HepG2 (cell line): Measurements from ENCODE around the gene PYURF. TPM values are rescaled to one million over a fixed set of nuclear protein-coding genes. Genes with fewer than 3 reads are reported as not detected.

Experiments
- ATAC-seq: fragments of 200-7000 bp; cut with Tn5 transposase; 3 replicates; pipeline ENCODE4 v1.9.1; 2020; ENCODE audit warnings: mild to moderate bottlenecking, moderate library complexity
- BruUV-seq: library from RNA; stranded (reverse); fragments of 400-500 nt; replicated peaks from 2 replicates; lab custom pipeline; 2021; lab: Mats Ljungman, UMichigan
- CTCF ChIA-PET: fragments of 300-600 bp; formaldehyde crosslinking; extraction: SDS; loops from one replicate; lab custom pipeline; 2021; ENCODE audit warnings: low total read pairs, inconsistent platforms, low intra/inter-chr PET ratio; lab: Yijun Ruan, JAX
- POLR2A ChIA-PET: fragments of 350-600 bp; sonication (Branson Sonifier 250); formaldehyde crosslinking; loops from one replicate; lab custom pipeline; 2020; ENCODE audit warnings: antibody characterized with exemption, inconsistent platforms; lab: Yijun Ruan, JAX
- DNase-seq: peaks from one replicate; pipeline ENCODE4 v3.0.0-alpha.2; 2015; ENCODE audit warnings: low spot score
- FAIRE-seq: peaks from 3 replicates; lab custom pipeline; 2011; peaks lifted over from hg19 to GRCh38; lab: Jason Lieb, UNC
- H2AFZ ChIP-seq: one replicate; pipeline ENCODE4 v1.6.1; 2011; ENCODE audit warnings: low read length, inconsistent platforms
- H3K27ac ChIP-seq: fragments of 300-600 bp; 3 replicates; pipeline ENCODE4 v1.8.0; 2011; ENCODE audit warnings: mixed run types, mild to moderate bottlenecking, mixed read lengths, low read length, inconsistent platforms; ENCODE audit not compliant: insufficient read depth; ENCODE audit errors: extremely low read length
- H3K27me3 ChIP-seq, 2 experiments: fragments of 200-600 bp in 1 of 2; 2 replicates in 1 of 2; 3 replicates in 1 of 2; pipeline versions ENCODE4 v1.6.0 to v1.8.0; 2011; ENCODE audit warnings: low read length in 2 of 2, mild to moderate bottlenecking in 2 of 2, moderate library complexity in 2 of 2, inconsistent platforms in 1 of 2; ENCODE audit not compliant: insufficient read depth in 2 of 2, control insufficient read depth in 1 of 2
- H3K36me3 ChIP-seq, 2 experiments: fragments of 200-600 bp in 1 of 2; replicated peaks in 1 of 2; 2 replicates in 1 of 2; 3 replicates in 1 of 2; pipeline versions ENCODE4 v1.5.1 to v1.8.0; 2011; ENCODE audit warnings: low read length in 2 of 2, inconsistent platforms in 1 of 2; ENCODE audit not compliant: insufficient read depth in 2 of 2, control insufficient read depth in 1 of 2
- H3K4me1 ChIP-seq: 2 replicates; pipeline ENCODE4 v1.5.1; 2012; ENCODE audit warnings: low read length, inconsistent platforms; ENCODE audit not compliant: insufficient read depth
- H3K4me2 ChIP-seq: 2 replicates; pipeline ENCODE4 v1.6.0; 2011; ENCODE audit warnings: low read depth, low read length, inconsistent platforms
- H3K4me3 ChIP-seq, 3 experiments: fragments of 200-600 bp in 1 of 3; sonication (generic), shearing (Covaris generic) in 1 of 3; replicated peaks in 1 of 3; 2 replicates each; pipeline ENCODE4 v1.5.1; 2011 to 2016; ENCODE audit warnings: low read length in 3 of 3, inconsistent platforms in 2 of 3, low read depth in 2 of 3, mild to moderate bottlenecking in 2 of 3, control low read depth in 1 of 3, mixed read lengths in 1 of 3; ENCODE audit not compliant: insufficient read depth in 1 of 3
- H3K79me2 ChIP-seq: one replicate; pipeline ENCODE4 v1.6.1; 2011; ENCODE audit warnings: low read length, inconsistent platforms; ENCODE audit not compliant: insufficient read depth
- H3K9ac ChIP-seq: 2 replicates; pipeline ENCODE4 v1.6.0; 2011; ENCODE audit warnings: mild to moderate bottlenecking, low read depth, low read length, inconsistent platforms; ENCODE audit not compliant: insufficient read depth
- H3K9me3 ChIP-seq: 2 replicates; pipeline ENCODE4 v1.5.1; 2012; ENCODE audit warnings: mild to moderate bottlenecking, low read length
- H4K20me1 ChIP-seq: 2 replicates; pipeline ENCODE4 v1.6.0; 2011; ENCODE audit warnings: inconsistent platforms, mild to moderate bottlenecking, low read length, moderate library complexity; ENCODE audit not compliant: insufficient read depth
- NFE2L1 ChIP-seq: sonication (generic); formaldehyde crosslinking; IDR thresholded peaks from 2 replicates; pipeline ENCODE4 v1.4.0; 2020; ENCODE audit warnings: missing genetic modification reagents, mild to moderate bottlenecking, borderline replicate concordance
- TEAD2 ChIP-seq: sonication (generic); formaldehyde crosslinking; IDR thresholded peaks from 2 replicates; pipeline ENCODE4 v1.9.0; 2021; ENCODE audit warnings: missing genetic modification reagents
- ZFY ChIP-seq: sonication (generic); formaldehyde crosslinking; IDR thresholded peaks from 2 replicates; pipeline ENCODE4 v1.4.0; 2020; ENCODE audit warnings: missing genetic modification reagents
- ZNF441 ChIP-seq: sonication (generic); formaldehyde crosslinking; IDR thresholded peaks from 2 replicates; pipeline ENCODE4 v1.7.0; 2021; ENCODE audit warnings: missing genetic modification reagents, borderline replicate concordance
- WGBS: methylation state at CpG from one replicate; pipeline ENCODE4 v1.1.6; 2017; ENCODE audit warnings: low lambda C conversion rate; 5-methylcytosine and 5-hydroxymethylcytosine counted together
- in situ Hi-C: cut with HindIII; loops from 2 replicates; pipeline ENCODE4 v1.10.0; 2017; ENCODE audit warnings: low pct_unique_long_range_greater_than_20kb; ENCODE audit not compliant: extremely low pct_ligation_motif_present
- intact Hi-C: fragments of 100-400 bp; cut with micrococcal nuclease; formaldehyde crosslinking; loops from one replicate; pipeline ENCODE4 v1.10.0; 2022; ENCODE audit not compliant: unreplicated experiment
- polyA plus RNA-seq, 8 experiments: library from polyadenylated mRNA; depleted of rRNA in 3 of 8; stranded (reverse) in 7 of 8; unstranded in 1 of 8; fragments of >200 nt; fragmentation: Illumina TruSeq in 4 of 8; extraction: Trizol in 4 of 8; gene quantifications; 2 replicates each; pipeline versions ENCODE4 v1.2.1 to v1.2.3, GENCODE V29; 2011 to 2016; ENCODE audit warnings: low read depth in 4 of 8, missing spikeins in 1 of 8, mixed read lengths in 1 of 8; ENCODE audit not compliant: insufficient read depth in 1 of 8
- total RNA-seq, 5 experiments: library from RNA; depleted of rRNA; stranded (reverse); fragments of >200 nt; fragmentation: Illumina TruSeq; extraction: Trizol; gene quantifications; 2 replicates each; pipeline ENCODE4 v1.2.3, GENCODE V29; 2016; ENCODE audit warnings: low read depth in 1 of 5
- TF ChIP-seq, protein P1 (sequence below): sonication (generic); formaldehyde crosslinking; IDR thresholded peaks from 2 replicates; pipeline ENCODE4 v1.4.0; 2020; ENCODE audit warnings: mild to moderate bottlenecking, low read depth, missing genetic modification reagents
- TF ChIP-seq, protein P2 (sequence below): sonication (generic); formaldehyde crosslinking; IDR thresholded peaks from 2 replicates; pipeline ENCODE4 v1.4.0; 2020; ENCODE audit warnings: mild to moderate bottlenecking, missing genetic modification reagents, borderline replicate concordance

PYURF gene
- total and polyA plus RNA-seq, 2 of the 13 experiments (the other 11 are each of a cell fraction or from before 2014, with no cell fraction given) = 59.9 to 95.2 TPM

DNA sequence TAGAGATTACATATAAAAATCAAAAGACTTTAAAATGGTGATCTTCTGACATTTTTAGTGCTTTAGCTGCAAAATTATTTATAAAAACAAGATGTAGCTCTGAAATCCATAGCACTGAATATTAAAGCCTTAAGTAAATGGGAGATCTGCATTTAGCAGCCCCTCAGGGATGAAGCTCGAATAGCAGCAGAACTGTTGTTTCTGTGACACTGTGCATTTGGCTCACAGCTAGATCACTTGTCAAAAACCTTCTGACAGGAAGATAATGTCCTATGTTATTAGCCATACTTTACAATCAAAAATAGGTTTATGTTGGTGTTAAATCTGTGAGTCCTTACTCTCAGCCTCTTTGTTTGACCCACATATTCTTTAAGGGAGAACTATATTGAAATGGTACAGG is 14.1 kb upstream of the PYURF start:
- no peak overlapping the region for H3K9ac ChIP-seq
- FAIRE-seq (no peak), ATAC-seq (no peak), DNase-seq (no peak)
- no peak overlapping the region for H3K27ac ChIP-seq
- TF ChIP-seq NFE2L1 (no peak), ZFY (CRISPR knock-in tag) (no peak)
- ChIA-PET POLR2A (interaction anchor here (1.4 kb wide), 1 partner anchor 14 kb away, joined by 3 read pairs; the partner anchor contains the start of gene PYURF), CTCF (no interaction called here)
- no peak overlapping the region for H3K4me3 ChIP-seq
- in situ Hi-C loops (loop anchor here (10.0 to 25.0 kb wide), 2 partner anchors 275 to 487 kb away; no protein-coding TSS in a partner anchor), intact Hi-C loops (loop anchor here (5.0 kb wide), 1 partner anchor 275 kb away; no protein-coding TSS in a partner anchor)
- no peaks in the 10 kb centered on the region for H4K20me1 ChIP-seq
- H3K4me2 ChIP-seq = no peak overlapping the region
- no TSS peak for BruUV-seq
- 8% methylated on average over 1 of the region's 1 CpG for WGBS
- no peaks in the 10 kb centered on the region for H3K79me2 ChIP-seq
- peaks cover 13% of the 10 kb centered on the region; the same call in 1 of the 2 replicates for H3K4me1 ChIP-seq
- H3K27me3 ChIP-seq = no peaks in the 10 kb centered on the region
- no peaks in the 10 kb centered on the region for H3K9me3 ChIP-seq
- H3K36me3 ChIP-seq = no peaks in the 10 kb centered on the region
- H2AFZ ChIP-seq = no peak overlapping the region

DNA sequence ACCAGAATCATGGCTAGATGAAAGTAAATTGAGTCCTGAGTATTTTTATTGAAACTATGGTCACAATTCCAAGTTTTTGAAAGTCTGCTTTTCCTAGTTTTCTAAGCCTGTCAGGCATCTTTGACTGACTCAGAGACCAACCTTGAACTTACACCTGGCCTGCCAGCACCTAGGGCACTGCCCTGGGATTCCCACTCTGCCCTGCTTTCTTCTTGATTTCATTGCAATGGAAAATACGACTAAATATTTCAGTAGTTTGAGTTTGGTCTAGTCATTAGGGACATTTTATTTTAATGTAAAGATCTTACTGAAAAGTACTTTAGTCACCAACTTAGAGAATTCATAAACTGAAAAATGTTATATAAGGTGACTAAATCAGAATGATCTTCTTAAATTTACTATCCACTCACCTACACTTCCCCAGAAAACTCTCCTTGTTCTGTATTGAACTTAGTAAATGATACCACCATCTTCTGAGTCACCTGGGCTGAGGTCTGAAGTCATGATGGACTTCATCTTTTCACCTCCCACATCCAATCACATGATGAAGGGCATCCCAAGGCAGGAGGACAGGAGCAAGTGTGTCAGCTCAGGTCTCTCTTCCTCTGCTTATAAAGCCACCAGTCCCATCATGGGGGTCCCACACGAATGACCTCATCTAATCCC is 11.6 kb upstream of the PYURF start:
- H3K27ac ChIP-seq = no peak overlapping the region
- no peaks in the 10 kb centered on the region for H3K9me3 ChIP-seq
- intact Hi-C loops (loop anchor here (5.0 kb wide), 1 partner anchor 277 kb away; no protein-coding TSS in a partner anchor), in situ Hi-C loops (loop anchor here (10.0 to 25.0 kb wide), 2 partner anchors 277 to 490 kb away; no protein-coding TSS in a partner anchor)
- no peak overlapping the region for H3K4me3 ChIP-seq
- no peak overlapping the region for H3K4me2 ChIP-seq
- FAIRE-seq (no peak), ATAC-seq (no peak), DNase-seq (no peak)
- peaks cover 13% of the 10 kb centered on the region; the same call in 1 of the 2 replicates for H3K4me1 ChIP-seq
- WGBS = 0% methylated on average over 2 of the region's 2 CpGs
- ChIA-PET CTCF (no interaction called here), POLR2A (no interaction called here)
- H2AFZ ChIP-seq = no peak overlapping the region
- no TSS peak for BruUV-seq
- no peaks in the 10 kb centered on the region for H3K36me3 ChIP-seq
- H3K79me2 ChIP-seq = no peaks in the 10 kb centered on the region
- no peak overlapping the region for H3K9ac ChIP-seq
- no peaks in the 10 kb centered on the region for H3K27me3 ChIP-seq
- no peaks in the 10 kb centered on the region for H4K20me1 ChIP-seq
- TF ChIP-seq, protein P1, sequence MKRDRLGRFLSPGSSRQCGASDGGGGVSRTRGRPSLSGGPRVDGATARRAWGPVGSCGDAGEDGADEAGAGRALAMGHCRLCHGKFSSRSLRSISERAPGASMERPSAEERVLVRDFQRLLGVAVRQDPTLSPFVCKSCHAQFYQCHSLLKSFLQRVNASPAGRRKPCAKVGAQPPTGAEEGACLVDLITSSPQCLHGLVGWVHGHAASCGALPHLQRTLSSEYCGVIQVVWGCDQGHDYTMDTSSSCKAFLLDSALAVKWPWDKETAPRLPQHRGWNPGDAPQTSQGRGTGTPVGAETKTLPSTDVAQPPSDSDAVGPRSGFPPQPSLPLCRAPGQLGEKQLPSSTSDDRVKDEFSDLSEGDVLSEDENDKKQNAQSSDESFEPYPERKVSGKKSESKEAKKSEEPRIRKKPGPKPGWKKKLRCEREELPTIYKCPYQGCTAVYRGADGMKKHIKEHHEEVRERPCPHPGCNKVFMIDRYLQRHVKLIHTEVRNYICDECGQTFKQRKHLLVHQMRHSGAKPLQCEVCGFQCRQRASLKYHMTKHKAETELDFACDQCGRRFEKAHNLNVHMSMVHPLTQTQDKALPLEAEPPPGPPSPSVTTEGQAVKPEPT (CRISPR knock-in tag) = no peak
- TF ChIP-seq, protein P2, sequence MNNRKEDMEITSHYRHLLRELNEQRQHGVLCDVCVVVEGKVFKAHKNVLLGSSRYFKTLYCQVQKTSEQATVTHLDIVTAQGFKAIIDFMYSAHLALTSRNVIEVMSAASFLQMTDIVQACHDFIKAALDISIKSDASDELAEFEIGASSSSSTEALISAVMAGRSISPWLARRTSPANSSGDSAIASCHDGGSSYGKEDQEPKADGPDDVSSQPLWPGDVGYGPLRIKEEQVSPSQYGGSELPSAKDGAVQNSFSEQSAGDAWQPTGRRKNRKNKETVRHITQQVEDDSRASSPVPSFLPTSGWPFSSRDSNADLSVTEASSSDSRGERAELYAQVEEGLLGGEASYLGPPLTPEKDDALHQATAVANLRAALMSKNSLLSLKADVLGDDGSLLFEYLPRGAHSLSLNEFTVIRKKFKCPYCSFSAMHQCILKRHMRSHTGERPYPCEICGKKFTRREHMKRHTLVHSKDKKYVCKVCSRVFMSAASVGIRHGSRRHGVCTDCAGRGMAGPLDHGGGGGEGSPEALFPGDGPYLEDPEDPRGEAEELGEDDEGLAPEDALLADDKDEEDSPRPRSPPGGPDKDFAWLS (CRISPR knock-in tag) = no peak
- TF ChIP-seq TEAD2 (CRISPR knock-in tag) (no peak), ZNF441 (no peak)
